Glomerular endothelial cell (primary cell): Measurements from ENCODE around the gene GABBR2. TPM values are rescaled to one million over a fixed set of nuclear protein-coding genes. Genes with fewer than 3 reads are reported as not detected.

Experiments
- DNase-seq: peaks from one replicate; pipeline ENCODE4 v3.0.0-alpha.2; 2011; ENCODE audit warnings: low read depth, low spot score; ENCODE audit errors: extremely low read depth
- total RNA-seq: library from RNA; depleted of rRNA; stranded (reverse); fragments of >200 nt; gene quantifications from 2 replicates; pipeline ENCODE4 v1.2.3, GENCODE V29; 2015

Gene GABBR2
- total RNA-seq, 1 donor from 2014 or later: 3.3 TPM

- no peak for DNase-seq
These were observed 68.3 kb downstream of the GABBR2 start for GRCh38 chr9:98640394-98640793.

- no peak for DNase-seq
These were observed 69.6 kb downstream of the GABBR2 start for GRCh38 chr9:98639133-98639532.

- DNase-seq: no peak
These were observed 71.4 kb downstream of the GABBR2 start for GRCh38 chr9:98637381-98637780.

- no peak for DNase-seq
These were observed 73.4 kb downstream of the GABBR2 start for GRCh38 chr9:98635374-98635773.

GRCh38 chr9:98634685-98635336 is 73.9 kb downstream of the GABBR2 start:
- no peak for DNase-seq

GRCh38 chr9:98632839-98633238 is 75.9 kb downstream of the GABBR2 start:
- no peak for DNase-seq

GRCh38 chr9:98627296-98627695 is 81.4 kb downstream of the GABBR2 start:
- no peak for DNase-seq

GRCh38 chr9:98625728-98626127 is 83.0 kb downstream of the GABBR2 start:
- DNase-seq: no peak

GRCh38 chr9:98619788-98620187 is 88.9 kb downstream of the GABBR2 start:
- DNase-seq: no peak

GRCh38 chr9:98615633-98616032 is 93.1 kb downstream of the GABBR2 start:
- DNase-seq: no peak

- no peak for DNase-seq
These were observed 93.8 kb downstream of the GABBR2 start for GRCh38 chr9:98614941-98615340.

- no peak for DNase-seq
These were observed 96.5 kb downstream of the GABBR2 start for GRCh38 chr9:98612061-98612752.

- no peak for DNase-seq
These were observed 97.4 kb downstream of the GABBR2 start for GRCh38 chr9:98611319-98611718.

- DNase-seq: no peak
These were observed 98.0 kb downstream of the GABBR2 start for GRCh38 chr9:98610711-98611110.

- DNase-seq: peak; percentile 58
These were observed 98.5 kb downstream of the GABBR2 start for GRCh38 chr9:98610211-98610610.

GRCh38 chr9:98609646-98610045 is 99.1 kb downstream of the GABBR2 start:
- no peak for DNase-seq

GRCh38 chr9:98607787-98608186 is 100.9 kb downstream of the GABBR2 start:
- DNase-seq: peak; percentile 81

GRCh38 chr9:98607152-98607551 is 101.6 kb downstream of the GABBR2 start:
- no peak for DNase-seq

- no peak for DNase-seq
These were observed 102.0 kb downstream of the GABBR2 start for GRCh38 chr9:98606730-98607129.

GRCh38 chr9:98605116-98605515 is 103.6 kb downstream of the GABBR2 start:
- DNase-seq: no peak

- no peak for DNase-seq
These were observed 104.8 kb downstream of the GABBR2 start for GRCh38 chr9:98603821-98604383.

GRCh38 chr9:98602839-98603500 is 105.8 kb downstream of the GABBR2 start:
- DNase-seq: no peak
